ENCODE measurements around the gene ARHGEF16. TPM values are rescaled to one million over a fixed set of nuclear protein-coding genes. Genes with fewer than 3 reads are reported as not detected.

ARHGEF16 gene
- total RNA-seq, 1 experiment from 2014 or later = 10.1 TPM

DNA sequence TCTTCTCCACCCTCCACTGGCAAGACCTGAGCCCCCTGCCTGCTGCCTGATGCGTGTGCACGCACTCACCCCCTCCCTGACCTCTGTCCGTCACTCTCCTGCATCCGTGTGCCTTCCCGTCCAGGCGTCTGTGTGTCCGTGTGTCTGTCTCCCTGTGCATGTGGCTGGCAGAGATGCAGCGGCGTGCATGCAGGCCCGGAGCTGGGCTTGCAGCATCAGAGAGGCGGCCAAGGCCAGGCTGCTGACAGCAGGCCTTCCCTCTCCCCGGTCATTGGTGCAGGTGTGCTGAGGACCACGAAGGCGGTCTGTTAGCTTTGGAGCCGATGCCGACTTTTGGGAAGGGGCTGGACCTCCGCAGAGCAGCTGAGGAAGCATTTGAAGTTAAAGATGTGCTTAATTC, 22.8 kb upstream of the ARHGEF16 start:
- intact Hi-C loops (cut with micrococcal nuclease; ENCODE audit: unreplicated experiment) = no loop called here
- peaks cover 2% of the 10 kb centered on the region; the same call in 1 of the 2 replicates for H3K36me3 ChIP-seq (ENCODE audit: control insufficient read depth, insufficient read depth, low read length)
- no peaks in the 10 kb centered on the region for H3K9me3 ChIP-seq (ENCODE audit: control insufficient read depth, insufficient read depth, low read depth, low read length)
- ChIA-PET CTCF (no interaction called here), POLR2A (no interaction called here)
- 0 out of 2 replicates have a peak, but pooled peaks have one; percentile 3 for ATAC-seq
- no peak overlapping the region for H3K27ac ChIP-seq (ENCODE audit: low read length)
- no peaks in the 10 kb centered on the region for H3K27me3 ChIP-seq (ENCODE audit: control insufficient read depth, insufficient read depth, low read length)
- no TSS peak for BruUV-seq (replicated peaks)
- in situ Hi-C loops (cut with HindIII; ENCODE audit: low pct_unique_long_range_greater_than_20kb, low sequenced_read_pairs) = no loop called here
- DNase-seq (ENCODE audit: low read depth, low spot score) = no peak
- no peaks in the 10 kb centered on the region for H3K4me1 ChIP-seq (ENCODE audit: control insufficient read depth, insufficient read depth, low read length)
- TF ChIP-seq, protein P1, sequence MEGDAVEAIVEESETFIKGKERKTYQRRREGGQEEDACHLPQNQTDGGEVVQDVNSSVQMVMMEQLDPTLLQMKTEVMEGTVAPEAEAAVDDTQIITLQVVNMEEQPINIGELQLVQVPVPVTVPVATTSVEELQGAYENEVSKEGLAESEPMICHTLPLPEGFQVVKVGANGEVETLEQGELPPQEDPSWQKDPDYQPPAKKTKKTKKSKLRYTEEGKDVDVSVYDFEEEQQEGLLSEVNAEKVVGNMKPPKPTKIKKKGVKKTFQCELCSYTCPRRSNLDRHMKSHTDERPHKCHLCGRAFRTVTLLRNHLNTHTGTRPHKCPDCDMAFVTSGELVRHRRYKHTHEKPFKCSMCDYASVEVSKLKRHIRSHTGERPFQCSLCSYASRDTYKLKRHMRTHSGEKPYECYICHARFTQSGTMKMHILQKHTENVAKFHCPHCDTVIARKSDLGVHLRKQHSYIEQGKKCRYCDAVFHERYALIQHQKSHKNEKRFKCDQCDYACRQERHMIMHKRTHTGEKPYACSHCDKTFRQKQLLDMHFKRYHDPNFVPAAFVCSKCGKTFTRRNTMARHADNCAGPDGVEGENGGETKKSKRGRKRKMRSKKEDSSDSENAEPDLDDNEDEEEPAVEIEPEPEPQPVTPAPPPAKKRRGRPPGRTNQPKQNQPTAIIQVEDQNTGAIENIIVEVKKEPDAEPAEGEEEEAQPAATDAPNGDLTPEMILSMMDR (IDR thresholded peaks at IDR 0.05) = no peak
- TF ChIP-seq TCF7L2 (IDR thresholded peaks at IDR 0.05; ENCODE audit: low read depth, low read length) = no peak
- no peak for TF ChIP-seq SIN3A (IDR thresholded peaks at IDR 0.05; ENCODE audit: borderline replicate concordance, insufficient read depth, low read depth, low read length)
- no peak for TF ChIP-seq POLR2AphosphoS5 (IDR thresholded peaks at IDR 0.05; ENCODE audit: low read depth, low read length)
- TF ChIP-seq, protein P2, sequence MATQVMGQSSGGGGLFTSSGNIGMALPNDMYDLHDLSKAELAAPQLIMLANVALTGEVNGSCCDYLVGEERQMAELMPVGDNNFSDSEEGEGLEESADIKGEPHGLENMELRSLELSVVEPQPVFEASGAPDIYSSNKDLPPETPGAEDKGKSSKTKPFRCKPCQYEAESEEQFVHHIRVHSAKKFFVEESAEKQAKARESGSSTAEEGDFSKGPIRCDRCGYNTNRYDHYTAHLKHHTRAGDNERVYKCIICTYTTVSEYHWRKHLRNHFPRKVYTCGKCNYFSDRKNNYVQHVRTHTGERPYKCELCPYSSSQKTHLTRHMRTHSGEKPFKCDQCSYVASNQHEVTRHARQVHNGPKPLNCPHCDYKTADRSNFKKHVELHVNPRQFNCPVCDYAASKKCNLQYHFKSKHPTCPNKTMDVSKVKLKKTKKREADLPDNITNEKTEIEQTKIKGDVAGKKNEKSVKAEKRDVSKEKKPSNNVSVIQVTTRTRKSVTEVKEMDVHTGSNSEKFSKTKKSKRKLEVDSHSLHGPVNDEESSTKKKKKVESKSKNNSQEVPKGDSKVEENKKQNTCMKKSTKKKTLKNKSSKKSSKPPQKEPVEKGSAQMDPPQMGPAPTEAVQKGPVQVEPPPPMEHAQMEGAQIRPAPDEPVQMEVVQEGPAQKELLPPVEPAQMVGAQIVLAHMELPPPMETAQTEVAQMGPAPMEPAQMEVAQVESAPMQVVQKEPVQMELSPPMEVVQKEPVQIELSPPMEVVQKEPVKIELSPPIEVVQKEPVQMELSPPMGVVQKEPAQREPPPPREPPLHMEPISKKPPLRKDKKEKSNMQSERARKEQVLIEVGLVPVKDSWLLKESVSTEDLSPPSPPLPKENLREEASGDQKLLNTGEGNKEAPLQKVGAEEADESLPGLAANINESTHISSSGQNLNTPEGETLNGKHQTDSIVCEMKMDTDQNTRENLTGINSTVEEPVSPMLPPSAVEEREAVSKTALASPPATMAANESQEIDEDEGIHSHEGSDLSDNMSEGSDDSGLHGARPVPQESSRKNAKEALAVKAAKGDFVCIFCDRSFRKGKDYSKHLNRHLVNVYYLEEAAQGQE (IDR thresholded peaks at IDR 0.05; ENCODE audit: insufficient read depth in 1 of 2, low read depth in 2 of 2, low read length in 1 of 2) = no peak
- no peak overlapping the region for H3K4me3 ChIP-seq (ENCODE audit: low read depth in 2 of 2, low read length in 2 of 2)

DNA sequence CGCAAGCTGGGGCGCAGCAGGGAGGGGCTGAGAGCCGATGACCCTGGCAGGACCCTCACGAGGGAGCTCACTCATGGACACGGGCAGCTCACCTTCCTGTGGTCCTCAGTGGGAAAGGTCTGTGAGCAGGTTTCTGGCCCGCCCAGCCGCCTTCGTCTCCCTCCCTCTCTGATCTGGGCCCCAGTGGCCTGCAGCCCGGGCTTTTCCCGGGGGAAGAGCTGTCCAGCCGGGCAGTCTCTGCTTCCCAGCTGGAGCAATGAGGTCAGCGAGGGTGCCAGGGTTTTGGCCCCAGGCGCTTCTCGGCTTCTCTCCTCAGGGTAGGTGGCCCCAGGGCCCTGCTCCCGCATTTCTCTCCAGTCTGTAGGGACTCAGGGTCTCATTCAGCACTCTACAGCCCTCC, 22.2 kb upstream of the ARHGEF16 start:
- POLR2A ChIA-PET = interaction anchor here (0.6 to 0.7 kb wide), 2 partner anchors 365 to 404 kb away, joined by 3 to 9 read pairs; no protein-coding TSS in a partner anchor
- in situ Hi-C loops (cut with HindIII; ENCODE audit: low pct_unique_long_range_greater_than_20kb, low sequenced_read_pairs) = no loop called here

More for the DNA sequence above, 22.2 kb upstream of the ARHGEF16 start:
- intact Hi-C loops (cut with micrococcal nuclease; ENCODE audit: unreplicated experiment) = no loop called here
- DNase-seq (ENCODE audit: low read depth, low spot score) (no peak), ATAC-seq (no peak)
- Histone ChIP-seq H3K36me3 (ENCODE audit: control insufficient read depth, insufficient read depth, low read length) (no peaks in the 10 kb centered on the region), H3K4me3 (ENCODE audit: low read depth in 2 of 2, low read length in 2 of 2) (no peak overlapping the region), H3K9me3 (ENCODE audit: control insufficient read depth, insufficient read depth, low read depth, low read length) (no peaks in the 10 kb centered on the region), H3K27me3 (ENCODE audit: control insufficient read depth, insufficient read depth, low read length) (no peaks in the 10 kb centered on the region), H3K4me1 (ENCODE audit: control insufficient read depth, insufficient read depth, low read length) (no peaks in the 10 kb centered on the region), H3K27ac (ENCODE audit: low read length) (no peak overlapping the region)
- CTCF ChIA-PET = interaction anchor here (0.6 kb wide), 2 partner anchors 200 to 570 kb away, joined by 3 to 6 read pairs; no protein-coding TSS in a partner anchor
- BruUV-seq (replicated peaks) = no TSS peak
- TF ChIP-seq, protein P1 (IDR thresholded peaks at IDR 0.05) = no peak
- TF ChIP-seq TCF7L2 (IDR thresholded peaks at IDR 0.05; ENCODE audit: low read depth, low read length) (no peak), SIN3A (IDR thresholded peaks at IDR 0.05; ENCODE audit: borderline replicate concordance, insufficient read depth, low read depth, low read length) (no peak), POLR2AphosphoS5 (IDR thresholded peaks at IDR 0.05; ENCODE audit: low read depth, low read length) (no peak)
- TF ChIP-seq, protein P2 (IDR thresholded peaks at IDR 0.05; ENCODE audit: insufficient read depth in 1 of 2, low read depth in 2 of 2, low read length in 1 of 2) = no peak
